ENCODE results near the gene CCNL2. TPM values are rescaled to one million over a fixed set of nuclear protein-coding genes. Genes with fewer than 3 reads are reported as not detected.

Gene CCNL2
- total and polyA plus RNA-seq, 7 donors: 40.2 to 71.8 (median 52.0) TPM

DNA sequence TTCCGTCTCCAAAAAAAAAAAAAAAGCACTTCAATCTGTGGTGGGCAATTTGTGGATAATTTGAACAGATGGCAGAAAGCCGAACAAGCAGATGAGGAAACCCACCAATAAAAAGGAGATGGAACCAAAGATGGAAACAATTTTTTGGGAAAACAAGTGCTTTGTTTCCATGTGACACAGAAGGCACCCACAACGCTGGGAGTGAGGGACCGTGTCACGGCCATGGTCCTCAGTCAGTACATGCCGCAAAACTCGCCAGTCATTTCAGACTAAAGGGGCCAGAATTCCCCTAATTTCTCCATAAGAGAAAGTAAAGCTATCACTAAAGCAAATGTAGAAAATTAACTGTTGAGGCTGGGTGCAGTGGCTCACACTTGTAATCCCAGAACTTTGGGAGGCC is 5.0 kb downstream of the CCNL2 start:
- Histone ChIP-seq H3K36me3 (ENCODE audit: insufficient read depth in 1 of 2, low read depth in 1 of 2) (peaks cover 8 to 89% of the 10 kb centered on the region in 2 donors), H3K9me3 (no peaks in the 10 kb centered on the region), H3K4me1 (peaks cover 38% of the 10 kb centered on the region), H3K27ac (peak overlapping the region; percentile 68), H3K4me3 (no peak overlapping the region), H3K27me3 (ENCODE audit: insufficient read depth in 3 of 3, low read length in 2 of 3) (no peaks in the 10 kb centered on the region)
- no peak for DNase-seq
- ATAC-seq: no peak
- intact Hi-C loops (cut with DNase I): no loop called here
- TF ChIP-seq CTCF (IDR thresholded peaks at IDR 0.05): no peak
- 94 to 97% (median 95%) methylated on average over 7 of the region's 7 CpGs for whole genome bisulfite sequencing, 3 donors

- no peak for TF ChIP-seq CTCF (IDR thresholded peaks at IDR 0.05)
- DNase-seq (no peak), ATAC-seq (peak in 1 of 4 donors; percentile 56)
- Histone ChIP-seq H3K4me1 (peaks cover 38% of the 10 kb centered on the region), H3K4me3 (no peak overlapping the region), H3K36me3 (ENCODE audit: insufficient read depth in 1 of 2, low read depth in 1 of 2) (peaks cover 8 to 96% of the 10 kb centered on the region in 2 donors), H3K27me3 (ENCODE audit: insufficient read depth in 3 of 3, low read length in 2 of 3) (no peaks in the 10 kb centered on the region), H3K27ac (peak overlapping the region; percentile 68), H3K9me3 (no peaks in the 10 kb centered on the region)
- intact Hi-C loops (cut with DNase I): no loop called here
- 43 to 58% (median 54%) methylated on average over 11 of the region's 11 CpGs for WGBS, 3 donors
Measured at GRCh38 chr1:1393428-1393827, 5.7 kb downstream of the CCNL2 start.

DNA sequence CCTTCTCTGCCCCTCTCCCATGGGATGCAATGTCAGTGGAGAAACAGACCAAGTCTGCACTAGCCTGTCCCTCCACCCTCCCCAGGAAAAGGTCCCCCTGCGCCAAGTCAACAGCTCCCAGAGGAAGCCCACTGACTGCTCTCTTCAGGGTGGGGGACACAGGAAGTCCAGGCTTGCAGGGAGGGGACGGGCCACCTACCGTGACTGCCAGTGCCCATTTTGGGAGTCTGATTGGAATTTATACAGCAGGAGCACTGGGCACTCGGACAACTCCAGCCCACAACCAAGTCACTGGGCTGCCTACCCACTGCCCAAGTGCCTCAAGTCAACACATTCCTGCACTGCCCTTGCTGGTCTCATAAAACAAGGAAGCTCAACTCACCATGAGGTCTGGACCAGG is 6.1 kb downstream of the CCNL2 start:
- peak overlapping the region; percentile 68 for H3K27ac ChIP-seq
- H3K4me1 ChIP-seq: peaks cover 34% of the 10 kb centered on the region
- H3K36me3 ChIP-seq (ENCODE audit: insufficient read depth in 1 of 2, low read depth in 1 of 2): peaks cover 8 to 99% of the 10 kb centered on the region in 2 donors
- DNase-seq (no peak), ATAC-seq (no peak)
- TF ChIP-seq CTCF (IDR thresholded peaks at IDR 0.05): no peak
- WGBS, 3 donors: 79 to 88% (median 80%) methylated on average over 4 of the region's 4 CpGs
- no peaks in the 10 kb centered on the region for H3K9me3 ChIP-seq
- no peak overlapping the region for H3K4me3 ChIP-seq
- H3K27me3 ChIP-seq (ENCODE audit: insufficient read depth in 3 of 3, low read length in 2 of 3): no peaks in the 10 kb centered on the region
- intact Hi-C loops (cut with DNase I): no loop called here

DNA sequence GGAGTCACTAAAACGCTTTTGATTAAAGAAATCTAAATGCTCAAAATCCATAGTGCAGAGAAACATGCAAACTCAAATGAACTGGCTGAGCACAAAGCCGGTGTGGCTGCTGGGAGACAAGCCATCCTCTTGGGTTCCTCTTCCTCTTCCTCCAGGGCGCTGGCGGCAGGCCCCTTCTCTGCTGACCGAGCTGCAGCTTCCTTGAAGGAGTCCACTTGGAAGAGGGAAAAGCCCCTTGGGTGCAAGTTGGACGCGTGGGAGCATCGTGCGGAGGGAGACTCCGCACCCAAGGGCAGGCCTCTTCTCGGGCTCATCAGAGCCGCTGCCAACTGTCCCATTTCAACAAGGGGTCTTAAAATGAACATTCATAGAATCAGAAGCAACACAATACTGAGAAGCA is 7.9 kb downstream of the CCNL2 start:
- peaks cover 23% of the 10 kb centered on the region for H3K4me1 ChIP-seq
- no peak overlapping the region for H3K27ac ChIP-seq
- no peak overlapping the region for H3K4me3 ChIP-seq
- intact Hi-C loops (cut with DNase I): no loop called here
- 68 to 81% (median 71%) methylated on average over 12 of the region's 12 CpGs for WGBS, 3 donors
- H3K9me3 ChIP-seq: no peaks in the 10 kb centered on the region
- H3K27me3 ChIP-seq (ENCODE audit: insufficient read depth in 3 of 3, low read length in 2 of 3): no peaks in the 10 kb centered on the region
- no peak for TF ChIP-seq CTCF (IDR thresholded peaks at IDR 0.05)
- peaks cover 16 to 100% of the 10 kb centered on the region in 2 donors for H3K36me3 ChIP-seq (ENCODE audit: insufficient read depth in 1 of 2, low read depth in 1 of 2)
- peak in 1 of 2 donors; percentile 23 for DNase-seq
- ATAC-seq: no peak

DNA sequence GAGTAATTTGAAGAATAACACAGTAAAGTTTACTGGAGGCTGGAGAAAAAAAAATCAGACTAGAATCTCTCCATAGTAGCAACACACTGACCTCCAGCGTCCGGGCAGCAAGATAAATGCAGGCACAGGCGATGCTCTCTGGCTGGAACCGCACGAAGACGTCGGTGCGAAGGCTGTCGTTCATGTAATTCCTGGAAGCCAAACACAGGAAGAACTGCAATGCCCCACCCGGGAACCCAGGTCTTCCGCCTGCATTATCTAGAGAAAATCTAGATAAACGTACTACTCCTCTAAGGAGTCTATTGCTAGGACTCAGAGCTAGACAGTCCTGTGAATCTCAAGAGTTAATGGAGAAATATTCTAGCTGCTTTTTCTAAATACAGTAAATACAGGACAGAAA is 8.5 kb downstream of the CCNL2 start:
- Histone ChIP-seq H3K4me3 (no peak overlapping the region), H3K36me3 (ENCODE audit: insufficient read depth in 1 of 2, low read depth in 1 of 2) (peaks cover 17 to 100% of the 10 kb centered on the region in 2 donors), H3K27me3 (ENCODE audit: insufficient read depth in 3 of 3, low read length in 2 of 3) (no peaks in the 10 kb centered on the region), H3K27ac (no peak overlapping the region), H3K9me3 (no peaks in the 10 kb centered on the region), H3K4me1 (peaks cover 21% of the 10 kb centered on the region)
- no peak for TF ChIP-seq CTCF (IDR thresholded peaks at IDR 0.05)
- intact Hi-C loops (cut with DNase I): no loop called here
- DNase-seq (no peak), ATAC-seq (no peak)
- 74 to 84% (median 74%) methylated on average over 12 of the region's 12 CpGs for WGBS, 3 donors
